Stimulated activated CD8-positive, alpha-beta memory T cell treated with anti-CD3 and anti-CD28 coated beads, Interleukin-4, amount 100 ng/mL, for 48 hours (primary cell): Measurements from ENCODE around the gene HMG20A.

ENCODE experiments used
- DNase-seq: peaks from one replicate; pipeline ENCODE4 v3.0.0-alpha.2; 2020

Gene HMG20A

GRCh38 chr15:77503764-77504163 lies 83.1 kb downstream of the HMG20A start:
- DNase-seq = no peak

DNA sequence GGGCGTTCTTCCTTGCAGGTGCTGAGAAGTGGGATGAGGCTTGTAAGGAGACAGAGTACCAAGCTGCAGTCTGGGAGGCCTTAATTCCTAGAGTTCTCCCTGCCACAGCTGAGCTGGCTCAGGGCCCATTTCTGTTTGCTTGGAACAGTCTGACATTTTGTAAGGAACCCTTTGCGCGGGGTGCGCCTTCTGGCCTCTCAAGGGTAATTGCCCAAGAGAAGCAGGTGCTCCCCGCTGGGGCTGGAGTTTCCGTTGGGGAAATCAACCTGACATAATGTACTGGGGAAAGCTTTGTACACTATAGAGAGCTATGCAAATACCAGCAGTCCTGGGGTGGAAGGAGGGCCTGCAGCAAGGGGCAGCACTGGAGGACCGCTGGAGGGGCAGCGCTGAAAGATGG lies 83.6 kb downstream of the HMG20A start:
- DNase-seq = no peak

- DNase-seq = no peak
Observed at GRCh38 chr15:77504871-77505270, 84.2 kb downstream of the HMG20A start.

DNA sequence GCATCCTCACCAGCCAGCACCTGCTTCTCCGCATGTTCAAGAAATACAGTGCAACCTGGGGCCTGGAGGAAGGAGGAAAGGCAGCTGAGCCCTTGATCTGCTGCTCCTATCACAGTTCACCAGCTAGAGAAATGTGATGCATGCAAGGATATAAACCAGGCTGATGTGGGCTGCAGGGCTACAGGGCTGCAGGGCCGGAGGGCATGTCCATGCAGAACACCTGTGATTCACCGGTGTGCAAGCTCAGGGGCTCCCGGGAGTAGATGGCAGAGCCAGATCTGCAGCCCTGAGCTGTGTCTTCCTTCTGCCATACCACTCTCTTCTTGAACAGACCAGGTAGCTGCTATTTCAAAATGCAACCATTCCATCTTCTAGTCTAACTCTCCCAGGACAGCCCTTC lies 84.9 kb downstream of the HMG20A start:
- no peak for DNase-seq

- DNase-seq = no peak
Observed at GRCh38 chr15:77506311-77507142, 85.8 kb downstream of the HMG20A start.

DNA sequence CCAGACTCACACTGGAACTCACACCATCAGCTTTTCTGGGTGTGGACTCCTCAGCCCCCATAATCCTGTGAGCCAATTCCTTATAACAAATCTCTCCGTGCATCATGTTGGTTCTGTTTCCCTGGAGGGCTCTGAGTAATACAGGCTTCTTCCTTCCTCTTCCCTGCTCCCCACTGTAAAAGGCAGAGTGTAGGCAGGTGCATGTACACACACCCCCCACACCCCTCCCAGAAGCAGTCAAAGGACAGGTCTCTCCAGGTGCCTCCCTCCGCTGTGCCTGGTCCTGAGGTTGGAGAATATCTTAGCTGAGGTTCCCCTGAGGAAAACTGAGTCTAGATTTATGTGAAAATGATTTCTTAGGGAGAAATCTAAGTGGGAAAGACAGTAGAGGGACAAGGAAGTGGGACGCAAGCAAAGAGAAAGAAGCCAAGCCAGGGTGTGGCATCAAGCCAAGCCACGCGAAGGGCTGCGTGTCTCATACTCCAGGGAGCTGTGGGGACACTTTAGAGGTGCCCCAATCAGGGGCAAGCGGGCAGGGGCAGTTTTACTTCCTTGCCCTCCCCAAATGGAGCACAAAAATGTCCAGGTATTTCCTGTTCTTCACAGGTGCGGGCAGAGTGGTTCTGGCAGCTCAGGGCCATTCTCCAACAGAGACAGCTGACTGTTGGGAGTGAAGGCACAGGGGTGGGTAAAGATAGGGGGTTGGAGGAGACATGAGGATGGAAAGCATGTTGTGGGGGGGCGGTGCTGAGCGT lies 86.6 kb downstream of the HMG20A start:
- no peak for DNase-seq

DNA sequence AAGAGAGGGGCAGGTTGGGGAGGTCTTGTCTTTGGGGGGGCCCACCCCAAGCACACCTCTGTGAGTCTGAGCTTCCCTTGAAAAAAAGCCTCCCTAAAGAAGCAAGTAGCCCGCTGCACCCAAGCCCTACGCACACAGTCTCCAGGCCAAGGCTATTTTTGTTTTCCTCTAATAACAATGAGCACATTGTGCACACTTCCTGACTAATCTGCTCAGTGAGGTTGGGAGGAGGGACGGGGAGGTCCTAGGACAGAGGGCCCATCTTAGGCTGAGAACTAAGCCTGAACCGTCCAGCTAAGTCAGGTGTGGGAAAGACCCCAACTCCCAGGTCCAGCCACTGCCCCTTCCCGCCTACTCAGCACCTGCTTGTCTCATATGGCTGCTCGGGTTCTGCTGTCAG lies 87.2 kb downstream of the HMG20A start:
- DNase-seq = no peak

DNA sequence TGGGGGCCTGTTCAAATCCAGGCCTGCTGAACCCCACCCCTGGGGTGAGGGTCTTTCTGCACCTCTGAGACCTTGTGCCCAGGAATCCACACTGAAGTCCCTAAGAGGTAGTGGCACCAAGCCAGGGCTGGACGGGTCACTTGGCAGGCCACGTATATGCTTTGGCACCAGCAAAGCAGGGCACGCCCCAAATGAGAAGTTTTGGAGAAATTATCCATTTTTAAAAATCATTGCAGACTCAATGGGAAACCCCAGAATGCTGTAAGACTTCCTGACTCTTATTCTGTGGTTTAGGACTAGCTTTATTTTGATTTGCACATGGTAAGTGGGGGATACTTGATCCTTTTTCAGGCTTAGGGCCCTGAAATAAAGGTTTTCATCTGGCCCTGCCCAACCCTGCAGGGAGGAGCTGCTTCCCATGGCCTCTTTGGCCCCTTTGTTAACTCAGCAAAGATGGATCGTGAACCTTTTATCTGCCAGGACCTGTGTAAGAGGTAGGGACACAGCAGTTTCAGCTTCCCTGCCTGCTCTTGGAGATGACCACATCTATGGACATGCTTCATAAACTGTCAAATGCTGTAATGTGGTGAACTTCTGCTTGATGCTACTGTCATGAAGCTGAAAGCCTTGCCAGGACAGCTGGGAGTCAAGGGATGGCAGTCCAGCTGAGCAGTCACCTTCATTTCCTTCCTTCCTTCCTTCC lies 88.0 kb downstream of the HMG20A start:
- no peak for DNase-seq

- no peak for DNase-seq
Observed at GRCh38 chr15:77510066-77511057, 89.7 kb downstream of the HMG20A start.

DNA sequence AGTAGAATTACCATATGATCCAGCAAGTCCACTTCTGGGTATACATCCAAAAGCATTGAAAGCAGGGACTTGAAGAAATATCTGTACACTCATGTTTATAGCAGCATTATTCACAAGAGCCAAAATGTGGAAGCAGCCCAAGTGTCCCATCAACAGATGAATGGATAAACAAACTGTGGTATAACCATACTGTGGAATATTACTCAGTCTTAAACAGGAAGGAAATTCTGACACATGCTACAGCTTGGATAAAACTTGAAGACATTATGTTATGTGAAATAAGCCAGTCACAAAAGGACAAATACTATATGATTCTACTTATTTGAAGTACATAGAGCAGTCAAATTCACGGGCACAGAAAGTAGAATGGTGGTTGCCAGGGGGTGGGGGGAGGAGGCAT lies 91.2 kb downstream of the HMG20A start:
- no peak for DNase-seq

DNA sequence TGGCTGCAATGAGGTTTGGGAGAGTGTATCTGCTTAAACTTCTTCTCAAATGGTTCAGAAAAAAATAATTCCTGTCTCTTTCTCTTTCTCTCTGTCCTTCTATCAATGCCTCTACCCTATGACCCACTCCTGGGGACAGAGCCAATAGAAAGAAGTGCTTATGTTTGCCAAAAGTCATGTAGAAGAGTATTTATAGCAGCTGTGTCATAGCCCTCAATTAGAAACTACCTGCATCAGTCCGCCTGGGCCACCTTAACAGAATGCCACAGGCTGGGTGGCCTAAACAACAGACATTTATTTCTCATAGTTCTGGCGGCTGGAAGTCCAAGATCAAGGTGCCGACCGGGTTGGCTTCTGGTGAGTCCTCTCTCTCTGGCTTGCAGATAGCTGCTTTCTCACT lies 92.5 kb downstream of the HMG20A start:
- no peak for DNase-seq

- DNase-seq = no peak
Observed at GRCh38 chr15:77514641-77515402, 94.1 kb downstream of the HMG20A start.

DNA sequence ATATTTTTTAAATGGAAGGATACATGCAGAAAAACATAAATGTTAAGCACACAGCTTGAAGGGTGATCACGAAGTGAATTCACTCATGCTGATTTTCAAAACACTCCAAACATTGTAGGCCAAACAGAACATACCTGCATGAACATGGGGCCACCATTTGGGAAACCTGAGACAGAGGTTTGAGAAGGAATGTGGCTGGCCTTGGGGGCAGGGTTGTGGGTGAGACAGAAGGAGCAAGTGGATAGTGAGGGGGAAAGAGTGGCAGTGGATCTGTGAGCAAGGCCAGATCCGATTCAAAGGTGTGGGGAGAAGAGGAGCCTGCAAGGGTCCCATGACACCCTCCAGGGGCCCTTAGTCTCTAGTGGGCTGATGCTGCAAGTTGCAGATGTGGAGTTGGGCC lies 94.9 kb downstream of the HMG20A start:
- no peak for DNase-seq

DNA sequence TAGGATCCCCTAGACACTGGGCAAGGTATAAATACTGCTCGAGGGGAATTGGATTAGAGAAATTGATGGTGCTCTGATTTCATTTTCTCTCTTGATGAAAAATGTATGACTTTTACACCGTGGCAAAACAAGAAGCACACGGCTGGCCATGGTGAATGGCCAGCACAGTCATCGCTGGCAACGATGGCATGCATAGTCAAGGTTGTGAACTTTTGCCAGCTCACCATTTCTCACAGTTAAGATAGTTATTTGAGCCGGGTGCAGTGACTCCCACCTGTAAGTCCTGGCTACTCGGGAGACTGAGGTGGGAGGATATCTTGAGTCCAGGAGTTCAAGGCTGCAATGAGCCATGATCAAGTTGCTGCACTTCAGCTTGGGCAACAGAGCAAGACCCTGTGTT lies 95.4 kb downstream of the HMG20A start:
- DNase-seq = no peak

DNA sequence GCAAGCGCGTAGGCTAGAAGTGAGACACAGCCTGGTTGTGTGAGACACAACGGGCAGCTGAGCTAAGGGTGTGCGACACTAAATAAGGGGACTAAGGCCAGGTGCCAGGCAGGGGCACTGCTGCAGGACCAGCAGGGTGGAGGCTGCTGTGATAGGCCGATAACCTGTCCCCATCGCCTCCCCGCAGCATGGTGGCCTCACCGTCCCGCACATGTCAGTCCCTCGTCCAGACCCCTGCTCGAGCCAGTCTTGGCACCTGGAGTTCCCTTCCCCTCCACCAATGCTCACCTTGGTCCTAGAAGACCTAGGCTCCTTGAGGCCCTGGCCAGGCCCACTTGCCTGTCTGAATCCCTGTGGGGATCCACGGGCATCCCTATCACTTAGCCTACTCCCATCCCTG lies 96.1 kb downstream of the HMG20A start:
- DNase-seq = no peak

DNA sequence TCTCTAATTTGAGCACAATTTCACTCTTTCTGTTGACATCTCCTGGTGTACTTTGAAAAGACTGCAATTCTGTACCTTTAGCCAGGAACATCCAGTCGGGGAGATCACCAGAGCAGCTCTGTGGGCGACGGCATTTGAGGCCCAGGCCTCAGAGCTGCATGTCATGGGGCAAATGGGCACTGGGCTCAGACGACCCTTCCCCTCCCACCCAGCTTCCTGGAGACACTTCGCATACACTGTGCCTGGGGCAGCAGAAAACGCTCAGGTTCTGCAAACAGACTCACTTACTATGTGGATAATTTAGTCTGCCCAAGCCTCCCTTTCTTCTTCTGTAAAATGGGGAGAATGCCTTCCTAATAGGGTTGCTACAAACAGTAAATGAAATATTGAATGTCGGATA lies 96.9 kb downstream of the HMG20A start:
- DNase-seq = no peak

- no peak for DNase-seq
Observed at GRCh38 chr15:77518458-77518857, 97.8 kb downstream of the HMG20A start.

GRCh38 chr15:77519540-77519939 lies 98.9 kb downstream of the HMG20A start:
- no peak for DNase-seq

- no peak for DNase-seq
Observed at GRCh38 chr15:77521206-77521605, 100.5 kb downstream of the HMG20A start.

GRCh38 chr15:77525400-77525811 lies 104.7 kb downstream of the HMG20A start:
- DNase-seq = no peak

- no peak for DNase-seq
Observed at GRCh38 chr15:77525907-77526594, 105.4 kb downstream of the HMG20A start.
